Neural progenitor cell (in vitro differentiated cells): Measurements from ENCODE around the gene EPB41L4B. TPM values are rescaled to one million over a fixed set of nuclear protein-coding genes. Genes with fewer than 3 reads are reported as not detected.

Experiments
- DNase-seq: peaks from one replicate; pipeline ENCODE4 v3.0.0-alpha.2; 2016; ENCODE audit warnings: low spot score
- H2AFZ ChIP-seq: fragments of 200-600 bp; sonication (generic); replicated peaks from 2 replicates; pipeline ENCODE4 v1.6.1; 2016; ENCODE audit warnings: antibody characterized with exemption
- H3F3A ChIP-seq: fragments of 200-600 bp; sonication (generic); 2 replicates; pipeline ENCODE4 v1.6.1; 2016; ENCODE audit warnings: antibody characterized with exemption, low read depth
- H3K27ac ChIP-seq: fragments of 200-600 bp; sonication (generic); 2 replicates; pipeline ENCODE4 v1.5.1; 2016; ENCODE audit warnings: mild to moderate bottlenecking
- H3K27me3 ChIP-seq: fragments of 200-600 bp; sonication (generic); 2 replicates; pipeline ENCODE4 v1.6.1; 2016; ENCODE audit warnings: mild to moderate bottlenecking, moderate library complexity
- H3K36me3 ChIP-seq: fragments of 200-600 bp; sonication (generic); 2 replicates; pipeline ENCODE4 v1.5.1; 2016
- H3K4me1 ChIP-seq: fragments of 200-600 bp; sonication (generic); 2 replicates; pipeline ENCODE4 v1.6.1; 2016; ENCODE audit warnings: mixed run types
- H3K4me2 ChIP-seq: fragments of 200-600 bp; sonication (generic); 2 replicates; pipeline ENCODE4 v1.6.1; 2016
- H3K4me3 ChIP-seq: fragments of 200-600 bp; sonication (generic); 2 replicates; pipeline ENCODE4 v1.5.1; 2016
- H3K79me2 ChIP-seq: fragments of 200-600 bp; sonication (generic); 2 replicates; pipeline ENCODE4 v1.6.1; 2016; ENCODE audit warnings: low read depth
- H3K9ac ChIP-seq: fragments of 200-600 bp; sonication (generic); 2 replicates; pipeline ENCODE4 v1.6.1; 2016
- H3K9me3 ChIP-seq: fragments of 200-600 bp; sonication (generic); 2 replicates; pipeline ENCODE4 v1.5.1; 2016; ENCODE audit warnings: low read depth
- H4K20me1 ChIP-seq: fragments of 200-600 bp; sonication (generic); 2 replicates; pipeline ENCODE4 v1.6.1; 2016; ENCODE audit warnings: low read depth
- H3K27ac Mint-ChIP-seq: 3 replicates; pipeline ENCODE4 v1.8.0; 2021; ENCODE audit warnings: mixed read lengths
- H3K27me3 Mint-ChIP-seq: 2 replicates; pipeline ENCODE4 v1.8.0; 2022; ENCODE audit warnings: low read depth, mild to moderate bottlenecking, inconsistent platforms, moderate library complexity, mixed read lengths; ENCODE audit not compliant: insufficient read depth
- H3K36me3 Mint-ChIP-seq: 3 replicates; pipeline ENCODE4 v1.8.0; 2021; ENCODE audit warnings: mixed read lengths
- H3K4me1 Mint-ChIP-seq: 3 replicates; pipeline ENCODE4 v1.8.0; 2021; ENCODE audit warnings: mixed read lengths
- H3K4me3 Mint-ChIP-seq: 3 replicates; pipeline ENCODE4 v1.8.0; 2021; ENCODE audit warnings: mild to moderate bottlenecking, moderate library complexity, mixed read lengths
- H3K9me3 Mint-ChIP-seq: 3 replicates; pipeline ENCODE4 v1.8.0; 2020; ENCODE audit warnings: mixed read lengths
- CTCF ChIP-seq: fragments of 200-600 bp; sonication (generic); IDR thresholded peaks from 2 replicates; pipeline ENCODE4 v1.5.1; 2017; ENCODE audit warnings: antibody characterized with exemption, mild to moderate bottlenecking
- EZH2 ChIP-seq: fragments of 200-600 bp; sonication (generic); IDR thresholded peaks from 2 replicates; pipeline ENCODE4 v1.6.1; 2017; ENCODE audit warnings: antibody characterized with exemption, mild to moderate bottlenecking, moderate library complexity
- EZH2phosphoT487 ChIP-seq: fragments of 200-600 bp; sonication (generic); IDR thresholded peaks from 2 replicates; pipeline ENCODE4 v1.6.1; 2017; ENCODE audit warnings: antibody characterized with exemption
- total RNA-seq: library from RNA; depleted of rRNA; stranded (reverse); fragments of >200 nt; gene quantifications from 2 replicates; pipeline ENCODE4 v1.2.3, GENCODE V29; 2015; ENCODE audit warnings: low replicate concordance

EPB41L4B gene
- total RNA-seq, 1 donor from 2014 or later, result 6.2 TPM

GRCh38 chr9:109252291-109252690, 68.6 kb downstream of the EPB41L4B start:
- Histone ChIP-seq H3K9me3 (no peaks in the 10 kb centered on the region), H3K79me2 (no peaks in the 10 kb centered on the region), H3K27me3 (no peaks in the 10 kb centered on the region), H3K4me1 (no peaks in the 10 kb centered on the region), H3K27ac (no peak overlapping the region), H3K9ac (no peak overlapping the region), H3K4me2 (no peak overlapping the region), H3F3A (no peaks in the 10 kb centered on the region), H3K4me3 (no peak overlapping the region), H3K36me3 (no peaks in the 10 kb centered on the region), H2AFZ (no peak overlapping the region), H4K20me1 (no peaks in the 10 kb centered on the region)
- no peak overlapping the region for H3K27ac Mint-ChIP-seq
- H3K27me3 Mint-ChIP-seq, result no peaks in the 10 kb centered on the region
- no peaks in the 10 kb centered on the region for H3K36me3 Mint-ChIP-seq
- peaks cover 28% of the 10 kb centered on the region for H3K4me1 Mint-ChIP-seq
- no peak overlapping the region for H3K4me3 Mint-ChIP-seq
- H3K9me3 Mint-ChIP-seq, result no peaks in the 10 kb centered on the region
- no peak for TF ChIP-seq EZH2phosphoT487
- no peak for DNase-seq

- no peak overlapping the region for H3K4me3 ChIP-seq
- H3K9me3 ChIP-seq, result no peaks in the 10 kb centered on the region
- no peaks in the 10 kb centered on the region for H4K20me1 ChIP-seq
- no peaks in the 10 kb centered on the region for H3K36me3 ChIP-seq
- H3K79me2 ChIP-seq, result no peaks in the 10 kb centered on the region
- no peak overlapping the region for H3K4me2 ChIP-seq
- no peak overlapping the region for H3K27ac Mint-ChIP-seq
- TF ChIP-seq EZH2, result no peak
- TF ChIP-seq CTCF, result no peak
- TF ChIP-seq EZH2phosphoT487, result no peak
- H3K27me3 ChIP-seq, result no peaks in the 10 kb centered on the region
- H3K36me3 Mint-ChIP-seq, result no peaks in the 10 kb centered on the region
- peaks cover 28% of the 10 kb centered on the region for H3K4me1 Mint-ChIP-seq
- H3K9me3 Mint-ChIP-seq, result no peaks in the 10 kb centered on the region
- H2AFZ ChIP-seq, result no peak overlapping the region
- H3K9ac ChIP-seq, result no peak overlapping the region
- no peaks in the 10 kb centered on the region for H3K4me1 ChIP-seq
- H3F3A ChIP-seq, result no peaks in the 10 kb centered on the region
- no peaks in the 10 kb centered on the region for H3K27me3 Mint-ChIP-seq
- H3K27ac ChIP-seq, result no peak overlapping the region
- no peak overlapping the region for H3K4me3 Mint-ChIP-seq
- no peak for DNase-seq
These were observed 69.1 kb downstream of the EPB41L4B start for GRCh38 chr9:109251776-109252106.

- no peaks in the 10 kb centered on the region for H3K9me3 Mint-ChIP-seq
- peak overlapping the region; percentile 26 for H3K27ac Mint-ChIP-seq
- peak overlapping the region; percentile 16 for H3K4me3 Mint-ChIP-seq
- no peaks in the 10 kb centered on the region for H3F3A ChIP-seq
- no peaks in the 10 kb centered on the region for H3K79me2 ChIP-seq
- no peaks in the 10 kb centered on the region for H3K4me1 ChIP-seq
- no peak overlapping the region for H3K4me2 ChIP-seq
- H3K36me3 ChIP-seq, result no peaks in the 10 kb centered on the region
- no peak overlapping the region for H3K4me3 ChIP-seq
- H3K36me3 Mint-ChIP-seq, result no peaks in the 10 kb centered on the region
- no peak overlapping the region for H2AFZ ChIP-seq
- H3K27me3 ChIP-seq, result no peaks in the 10 kb centered on the region
- no peaks in the 10 kb centered on the region for H4K20me1 ChIP-seq
- no peaks in the 10 kb centered on the region for H3K9me3 ChIP-seq
- TF ChIP-seq EZH2 (no peak), CTCF (no peak), EZH2phosphoT487 (no peak)
- DNase-seq, result no peak
- H3K4me1 Mint-ChIP-seq, result peaks cover 28% of the 10 kb centered on the region
- H3K27me3 Mint-ChIP-seq, result peaks cover 2% of the 10 kb centered on the region
- H3K27ac ChIP-seq, result no peak overlapping the region
- H3K9ac ChIP-seq, result no peak overlapping the region
These were observed 69.6 kb downstream of the EPB41L4B start for GRCh38 chr9:109251080-109251775.

- H3K27ac Mint-ChIP-seq, result peak overlapping the region; percentile 26
- no peak overlapping the region for H3K4me2 ChIP-seq
- H3K36me3 ChIP-seq, result no peaks in the 10 kb centered on the region
- peaks cover 2% of the 10 kb centered on the region for H3K27me3 Mint-ChIP-seq
- H3K4me3 Mint-ChIP-seq, result no peak overlapping the region
- no peak overlapping the region for H3K4me3 ChIP-seq
- peaks cover 27% of the 10 kb centered on the region for H3K4me1 Mint-ChIP-seq
- TF ChIP-seq EZH2phosphoT487, result no peak
- no peak for TF ChIP-seq EZH2
- no peaks in the 10 kb centered on the region for H3K79me2 ChIP-seq
- H3K9ac ChIP-seq, result no peak overlapping the region
- H3K36me3 Mint-ChIP-seq, result no peaks in the 10 kb centered on the region
- H3K27me3 ChIP-seq, result no peaks in the 10 kb centered on the region
- no peak overlapping the region for H3K27ac ChIP-seq
- H3F3A ChIP-seq, result no peaks in the 10 kb centered on the region
- DNase-seq, result no peak
- no peaks in the 10 kb centered on the region for H3K4me1 ChIP-seq
- no peaks in the 10 kb centered on the region for H4K20me1 ChIP-seq
- no peaks in the 10 kb centered on the region for H3K9me3 Mint-ChIP-seq
- H2AFZ ChIP-seq, result no peak overlapping the region
- no peaks in the 10 kb centered on the region for H3K9me3 ChIP-seq
These were observed 70.1 kb downstream of the EPB41L4B start for GRCh38 chr9:109250771-109251079.
